Neutrophil (primary cell): ENCODE measurements around the gene MAP3K7.

ENCODE experiments used
- H3K27ac ChIP-seq: fragments of 200-600 bp; sonication (generic); 2 replicates; pipeline ENCODE4 v1.5.1; 2016; ENCODE audit warnings: mild to moderate bottlenecking, moderate library complexity
- H3K27me3 ChIP-seq: fragments of 200-600 bp; sonication (generic); 2 replicates; pipeline ENCODE4 v1.6.0; 2016; ENCODE audit warnings: mild to moderate bottlenecking
- H3K36me3 ChIP-seq: fragments of 200-600 bp; sonication (generic); 2 replicates; pipeline ENCODE4 v1.5.1; 2017
- H3K4me1 ChIP-seq, 2 experiments: fragments of 200-600 bp in 1 of 2; sonication (generic) in 1 of 2; 1 replicate in 1 of 2; 2 replicates in 1 of 2; pipeline versions ENCODE4 v1.5.1 to v1.6.1; 2013 to 2016; ENCODE audit warnings: low read depth in 1 of 2, low read length in 1 of 2, mild to moderate bottlenecking in 1 of 2, moderate library complexity in 1 of 2; ENCODE audit not compliant: control insufficient read depth in 1 of 2, insufficient read depth in 1 of 2
- H3K4me3 ChIP-seq, 2 experiments: fragments of 200-600 bp in 1 of 2; sonication (generic) in 1 of 2; 1 replicate in 1 of 2; 2 replicates in 1 of 2; pipeline ENCODE4 v1.5.1; 2013 to 2016; ENCODE audit warnings: low read depth in 1 of 2, low read length in 1 of 2, mild to moderate bottlenecking in 1 of 2, moderate library complexity in 1 of 2
- H3K9me3 ChIP-seq: fragments of 200-600 bp; sonication (generic); 2 replicates; pipeline ENCODE4 v1.5.1; 2016
- CTCF ChIP-seq: fragments of 200-600 bp; sonication (generic); IDR thresholded peaks from 2 replicates; pipeline ENCODE4 v1.5.1; 2016; ENCODE audit warnings: antibody characterized with exemption

The MAP3K7 gene

GRCh38 chr6:90463874-90464273 is 123.0 kb downstream of the MAP3K7 start:
- Histone ChIP-seq H3K27me3 (no peaks in the 10 kb centered on the region), H3K27ac (no peak overlapping the region), H3K9me3 (no peaks in the 10 kb centered on the region), H3K4me3 (no peak overlapping the region), H3K36me3 (no peaks in the 10 kb centered on the region), H3K4me1 (no peaks in the 10 kb centered on the region)
- no peak for TF ChIP-seq CTCF
